HepG2 (cell line): ENCODE data around the gene MRPL38. TPM values are rescaled to one million over a fixed set of nuclear protein-coding genes. Genes with fewer than 3 reads are reported as not detected.

Experiments used
- DMAP1 ChIP-seq: IDR thresholded peaks from 2 replicates; pipeline ENCODE4 v1.6.1; 2016
- DRAP1 ChIP-seq: IDR thresholded peaks from 2 replicates; pipeline ENCODE4 v1.6.1; 2016; ENCODE audit warnings: missing genetic modification reagents, missing compliant biosample characterization
- HMGA1 ChIP-seq: sonication (generic); formaldehyde crosslinking; conservative IDR thresholded peaks from 2 replicates; pipeline ENCODE4 v1.4.0; 2020; ENCODE audit warnings: missing genetic modification reagents
- JARID2 ChIP-seq: sonication (generic); formaldehyde crosslinking; IDR thresholded peaks from 2 replicates; pipeline ENCODE4 v1.8.1; 2023; ENCODE audit warnings: missing genetic modification reagents, inconsistent platforms; ENCODE audit not compliant: insufficient replicate concordance
- KLF12 ChIP-seq: sonication (generic); formaldehyde crosslinking; IDR thresholded peaks from 2 replicates; pipeline ENCODE4 v1.4.0; 2020; ENCODE audit warnings: missing genetic modification reagents, borderline replicate concordance
- LCORL ChIP-seq, 2 experiments: fragments of 450-650 bp in 1 of 2; sonication (generic) in 1 of 2; formaldehyde crosslinking in 1 of 2; IDR thresholded peaks; 2 replicates each; pipeline versions ENCODE4 v1.5.0 to v1.6.1; 2017 to 2020; ENCODE audit warnings: antibody characterized with exemption in 1 of 2, missing genetic modification reagents in 1 of 2
- RBM22 ChIP-seq: fragments of 200-400 bp; formaldehyde crosslinking; optimal IDR thresholded peaks from 2 replicates; pipeline ENCODE3; 2017; ENCODE audit warnings: mild to moderate bottlenecking, low read length, moderate library complexity
- TBL1XR1 ChIP-seq: fragments of 150-350 bp; IDR thresholded peaks from 2 replicates; pipeline ENCODE4 v1.6.1; 2014; ENCODE audit warnings: borderline replicate concordance, low read length; ENCODE audit not compliant: partially characterized antibody
- ZBTB25 ChIP-seq: IDR thresholded peaks from 2 replicates; pipeline ENCODE4 v1.6.1; 2018; ENCODE audit warnings: missing genetic modification reagents
- ZBTB37 ChIP-seq: sonication (generic); formaldehyde crosslinking; IDR thresholded peaks from 2 replicates; pipeline ENCODE4 v1.4.0; 2020; ENCODE audit warnings: mild to moderate bottlenecking, missing genetic modification reagents
- ZBTB38 ChIP-seq: sonication (generic); formaldehyde crosslinking; IDR thresholded peaks from 2 replicates; pipeline ENCODE4 v1.5.1; 2020; ENCODE audit warnings: mild to moderate bottlenecking, missing genetic modification reagents
- ZNF17 ChIP-seq: sonication (generic); formaldehyde crosslinking; IDR thresholded peaks from 2 replicates; pipeline ENCODE4 v1.5.0; 2020; ENCODE audit warnings: mild to moderate bottlenecking, missing genetic modification reagents
- ZNF451 ChIP-seq: sonication (generic); formaldehyde crosslinking; IDR thresholded peaks from 2 replicates; pipeline ENCODE4 v1.5.0; 2020; ENCODE audit warnings: mild to moderate bottlenecking, missing genetic modification reagents
- ZNF766 ChIP-seq: sonication (generic); formaldehyde crosslinking; IDR thresholded peaks from 2 replicates; pipeline ENCODE4 v1.5.0; 2020; ENCODE audit warnings: missing genetic modification reagents, borderline replicate concordance
- ZNF776 ChIP-seq: sonication (generic); formaldehyde crosslinking; IDR thresholded peaks from 2 replicates; pipeline ENCODE4 v1.4.0; 2020; ENCODE audit warnings: mild to moderate bottlenecking, missing genetic modification reagents
- ZSCAN9 ChIP-seq: IDR thresholded peaks from 2 replicates; pipeline ENCODE4 v1.6.1; 2016; ENCODE audit warnings: borderline replicate concordance
- polyA plus RNA-seq, 8 experiments: library from polyadenylated mRNA; depleted of rRNA in 3 of 8; stranded (reverse) in 7 of 8; unstranded in 1 of 8; fragments of >200 nt; fragmentation: Illumina TruSeq in 4 of 8; extraction: Trizol in 4 of 8; gene quantifications; 2 replicates each; pipeline versions ENCODE4 v1.2.1 to v1.2.3, GENCODE V29; 2011 to 2016; ENCODE audit warnings: low read depth in 4 of 8, missing spikeins in 1 of 8, mixed read lengths in 1 of 8; ENCODE audit not compliant: insufficient read depth in 1 of 8
- total RNA-seq, 5 experiments: library from RNA; depleted of rRNA; stranded (reverse); fragments of >200 nt; fragmentation: Illumina TruSeq; extraction: Trizol; gene quantifications; 2 replicates each; pipeline ENCODE4 v1.2.3, GENCODE V29; 2016; ENCODE audit warnings: low read depth in 1 of 5
- TF ChIP-seq, protein P1 (sequence below): IDR thresholded peaks from 2 replicates; pipeline ENCODE4 v1.6.1; 2016
- TF ChIP-seq, protein P2 (sequence below): sonication (generic); formaldehyde crosslinking; IDR thresholded peaks from 2 replicates; pipeline ENCODE4 v1.4.0; 2020; ENCODE audit warnings: mild to moderate bottlenecking, missing genetic modification reagents

The MRPL38 gene
- total and polyA plus RNA-seq, 2 of the 13 experiments (the other 11 are each of a cell fraction or from before 2014, with no cell fraction given): 83.7 to 125 TPM

GRCh38 chr17:75869282-75870141 is 35.2 kb downstream of the MRPL38 start (continued):
- TF ChIP-seq ZBTB25 (CRISPR knock-in tag) (peak; percentile 39; the same call in 1 of the 2 replicates), RBM22 (peak; percentile 17), LCORL (IDR thresholded peaks at IDR 0.05) (no peak), LCORL (CRISPR knock-in tag; IDR thresholded peaks at IDR 0.05) (peak; percentile 88; the same call in 1 of the 2 replicates), HMGA1 (no peak), ZNF451 (CRISPR knock-in tag) (no peak), ZNF766 (no peak), ZBTB38 (CRISPR knock-in tag) (peak; percentile 72; the same call in 1 of the 2 replicates), ZBTB37 (CRISPR knock-in tag) (peak; percentile 100), DRAP1 (CRISPR knock-in tag) (peak; percentile 88), TBL1XR1 (peak; percentile 46), DMAP1 (CRISPR knock-in tag) (peak; percentile 90; the same call in 1 of the 2 replicates), ZNF17 (CRISPR knock-in tag) (no peak), ZSCAN9 (CRISPR knock-in tag) (peak; percentile 80), KLF12 (CRISPR knock-in tag) (peak; percentile 47; the same call in 1 of the 2 replicates), JARID2 (CRISPR knock-in tag) (no peak), ZNF776 (CRISPR knock-in tag) (no peak)
- TF ChIP-seq, protein P1, sequence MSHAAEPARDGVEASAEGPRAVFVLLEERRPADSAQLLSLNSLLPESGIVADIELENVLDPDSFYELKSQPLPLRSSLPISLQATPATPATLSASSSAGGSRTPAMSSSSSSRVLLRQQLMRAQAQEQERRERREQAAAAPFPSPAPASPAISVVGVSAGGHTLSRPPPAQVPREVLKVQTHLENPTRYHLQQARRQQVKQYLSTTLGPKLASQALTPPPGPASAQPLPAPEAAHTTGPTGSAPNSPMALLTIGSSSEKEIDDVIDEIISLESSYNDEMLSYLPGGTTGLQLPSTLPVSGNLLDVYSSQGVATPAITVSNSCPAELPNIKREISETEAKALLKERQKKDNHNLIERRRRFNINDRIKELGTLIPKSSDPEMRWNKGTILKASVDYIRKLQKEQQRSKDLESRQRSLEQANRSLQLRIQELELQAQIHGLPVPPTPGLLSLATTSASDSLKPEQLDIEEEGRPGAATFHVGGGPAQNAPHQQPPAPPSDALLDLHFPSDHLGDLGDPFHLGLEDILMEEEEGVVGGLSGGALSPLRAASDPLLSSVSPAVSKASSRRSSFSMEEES (CRISPR knock-in tag): 0 out of 2 replicates have a peak, but pooled peaks have one; percentile 44
- TF ChIP-seq, protein P2, sequence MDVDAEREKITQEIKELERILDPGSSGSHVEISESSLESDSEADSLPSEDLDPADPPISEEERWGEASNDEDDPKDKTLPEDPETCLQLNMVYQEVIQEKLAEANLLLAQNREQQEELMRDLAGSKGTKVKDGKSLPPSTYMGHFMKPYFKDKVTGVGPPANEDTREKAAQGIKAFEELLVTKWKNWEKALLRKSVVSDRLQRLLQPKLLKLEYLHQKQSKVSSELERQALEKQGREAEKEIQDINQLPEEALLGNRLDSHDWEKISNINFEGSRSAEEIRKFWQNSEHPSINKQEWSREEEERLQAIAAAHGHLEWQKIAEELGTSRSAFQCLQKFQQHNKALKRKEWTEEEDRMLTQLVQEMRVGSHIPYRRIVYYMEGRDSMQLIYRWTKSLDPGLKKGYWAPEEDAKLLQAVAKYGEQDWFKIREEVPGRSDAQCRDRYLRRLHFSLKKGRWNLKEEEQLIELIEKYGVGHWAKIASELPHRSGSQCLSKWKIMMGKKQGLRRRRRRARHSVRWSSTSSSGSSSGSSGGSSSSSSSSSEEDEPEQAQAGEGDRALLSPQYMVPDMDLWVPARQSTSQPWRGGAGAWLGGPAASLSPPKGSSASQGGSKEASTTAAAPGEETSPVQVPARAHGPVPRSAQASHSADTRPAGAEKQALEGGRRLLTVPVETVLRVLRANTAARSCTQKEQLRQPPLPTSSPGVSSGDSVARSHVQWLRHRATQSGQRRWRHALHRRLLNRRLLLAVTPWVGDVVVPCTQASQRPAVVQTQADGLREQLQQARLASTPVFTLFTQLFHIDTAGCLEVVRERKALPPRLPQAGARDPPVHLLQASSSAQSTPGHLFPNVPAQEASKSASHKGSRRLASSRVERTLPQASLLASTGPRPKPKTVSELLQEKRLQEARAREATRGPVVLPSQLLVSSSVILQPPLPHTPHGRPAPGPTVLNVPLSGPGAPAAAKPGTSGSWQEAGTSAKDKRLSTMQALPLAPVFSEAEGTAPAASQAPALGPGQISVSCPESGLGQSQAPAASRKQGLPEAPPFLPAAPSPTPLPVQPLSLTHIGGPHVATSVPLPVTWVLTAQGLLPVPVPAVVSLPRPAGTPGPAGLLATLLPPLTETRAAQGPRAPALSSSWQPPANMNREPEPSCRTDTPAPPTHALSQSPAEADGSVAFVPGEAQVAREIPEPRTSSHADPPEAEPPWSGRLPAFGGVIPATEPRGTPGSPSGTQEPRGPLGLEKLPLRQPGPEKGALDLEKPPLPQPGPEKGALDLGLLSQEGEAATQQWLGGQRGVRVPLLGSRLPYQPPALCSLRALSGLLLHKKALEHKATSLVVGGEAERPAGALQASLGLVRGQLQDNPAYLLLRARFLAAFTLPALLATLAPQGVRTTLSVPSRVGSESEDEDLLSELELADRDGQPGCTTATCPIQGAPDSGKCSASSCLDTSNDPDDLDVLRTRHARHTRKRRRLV: no peak; the same call in 1 of the 2 replicates
